ENCODE measurements around the gene ALPK3.

- TF ChIP-seq, protein P1, sequence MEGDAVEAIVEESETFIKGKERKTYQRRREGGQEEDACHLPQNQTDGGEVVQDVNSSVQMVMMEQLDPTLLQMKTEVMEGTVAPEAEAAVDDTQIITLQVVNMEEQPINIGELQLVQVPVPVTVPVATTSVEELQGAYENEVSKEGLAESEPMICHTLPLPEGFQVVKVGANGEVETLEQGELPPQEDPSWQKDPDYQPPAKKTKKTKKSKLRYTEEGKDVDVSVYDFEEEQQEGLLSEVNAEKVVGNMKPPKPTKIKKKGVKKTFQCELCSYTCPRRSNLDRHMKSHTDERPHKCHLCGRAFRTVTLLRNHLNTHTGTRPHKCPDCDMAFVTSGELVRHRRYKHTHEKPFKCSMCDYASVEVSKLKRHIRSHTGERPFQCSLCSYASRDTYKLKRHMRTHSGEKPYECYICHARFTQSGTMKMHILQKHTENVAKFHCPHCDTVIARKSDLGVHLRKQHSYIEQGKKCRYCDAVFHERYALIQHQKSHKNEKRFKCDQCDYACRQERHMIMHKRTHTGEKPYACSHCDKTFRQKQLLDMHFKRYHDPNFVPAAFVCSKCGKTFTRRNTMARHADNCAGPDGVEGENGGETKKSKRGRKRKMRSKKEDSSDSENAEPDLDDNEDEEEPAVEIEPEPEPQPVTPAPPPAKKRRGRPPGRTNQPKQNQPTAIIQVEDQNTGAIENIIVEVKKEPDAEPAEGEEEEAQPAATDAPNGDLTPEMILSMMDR (IDR thresholded peaks at IDR 0.05; ENCODE audit: extremely low read depth in 1 of 2, insufficient read depth in 1 of 2, low read depth in 1 of 2, low read length in 2 of 2) = no peak
- no peak for TF ChIP-seq POLR2A (IDR thresholded peaks at IDR 0.05; ENCODE audit: low read depth, low read length)
- TF ChIP-seq POLR2AphosphoS5 (IDR thresholded peaks at IDR 0.05; ENCODE audit: insufficient read depth, low read depth, low read length) = no peak
- TF ChIP-seq MYC (IDR thresholded peaks at IDR 0.05; ENCODE audit: low read depth, low read length) = no peak
- no peak for TF ChIP-seq JUN (IDR thresholded peaks at IDR 0.05; ENCODE audit: borderline replicate concordance, insufficient read depth, insufficient read length, low read depth)
- no peak for TF ChIP-seq EZH2 (IDR thresholded peaks at IDR 0.05; ENCODE audit: borderline replicate concordance, low read depth, low read length, severe bottlenecking)
- TF ChIP-seq, protein P2, sequence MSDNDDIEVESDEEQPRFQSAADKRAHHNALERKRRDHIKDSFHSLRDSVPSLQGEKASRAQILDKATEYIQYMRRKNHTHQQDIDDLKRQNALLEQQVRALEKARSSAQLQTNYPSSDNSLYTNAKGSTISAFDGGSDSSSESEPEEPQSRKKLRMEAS (IDR thresholded peaks at IDR 0.05; ENCODE audit: insufficient read depth, insufficient read length) = no peak
- no peak for TF ChIP-seq GATA2 (IDR thresholded peaks at IDR 0.05; ENCODE audit: insufficient read depth, insufficient read length, low read depth, low read length)
- TF ChIP-seq FOS (IDR thresholded peaks at IDR 0.05; ENCODE audit: borderline replicate concordance, insufficient read depth, low read length) = no peak
Observed at GRCh38 chr15:84793431-84794161, 23.6 kb upstream of the ALPK3 start.

Measured in endothelial cell of umbilical vein (primary cell).